ENCODE data around the gene SLA2.

SLA2 gene

DNA sequence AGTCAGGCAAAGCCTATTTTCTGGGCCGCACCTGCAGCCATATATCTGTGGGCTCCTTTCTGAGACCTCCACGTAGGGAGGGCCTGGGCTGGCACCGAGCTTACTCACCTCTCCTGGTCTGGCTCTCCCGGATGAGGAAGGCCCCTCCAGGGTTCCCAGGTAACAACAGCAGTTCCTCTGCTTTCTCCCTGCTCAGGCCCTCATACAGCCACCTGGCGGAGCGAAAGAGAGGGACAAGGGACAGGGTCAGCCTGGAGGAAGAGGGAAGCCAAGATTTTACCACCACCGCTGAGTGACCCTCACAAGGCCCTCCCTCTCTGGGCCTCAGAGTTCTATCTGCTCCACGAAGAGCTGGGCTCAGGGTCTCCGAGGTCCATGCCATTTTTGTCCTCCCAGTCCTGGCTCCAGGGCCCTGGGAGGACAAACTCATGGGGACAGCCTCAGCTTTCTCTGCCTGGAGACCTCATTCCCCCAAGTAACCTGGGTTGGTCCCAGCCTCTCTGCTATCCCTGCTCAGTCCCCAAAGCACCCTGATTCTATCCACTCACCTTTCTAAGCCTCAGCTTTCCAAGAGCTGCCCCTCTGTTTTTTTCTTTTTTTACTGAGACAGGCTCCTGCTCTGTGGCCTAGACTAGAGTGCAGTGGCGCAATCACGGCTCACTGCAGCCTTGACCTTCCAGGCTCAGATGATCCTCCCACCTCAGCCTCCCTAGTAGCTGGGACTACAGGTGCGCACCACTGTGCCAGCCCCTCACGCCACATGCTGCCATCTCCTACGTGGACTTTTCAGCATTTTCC lies 13.3 kb downstream of the SLA2 start:
- H3K4me3 Mint-ChIP-seq: no peak overlapping the region
- no peaks in the 10 kb centered on the region for H3K4me1 Mint-ChIP-seq
- no peaks in the 10 kb centered on the region for H3K36me3 Mint-ChIP-seq (ENCODE audit: low read depth)
- H3K9me3 Mint-ChIP-seq: no peaks in the 10 kb centered on the region
- H3K27me3 Mint-ChIP-seq (ENCODE audit: low read depth): peaks cover 3% of the 10 kb centered on the region
- H3K27ac Mint-ChIP-seq: no peak overlapping the region
- TF ChIP-seq, protein P1, sequence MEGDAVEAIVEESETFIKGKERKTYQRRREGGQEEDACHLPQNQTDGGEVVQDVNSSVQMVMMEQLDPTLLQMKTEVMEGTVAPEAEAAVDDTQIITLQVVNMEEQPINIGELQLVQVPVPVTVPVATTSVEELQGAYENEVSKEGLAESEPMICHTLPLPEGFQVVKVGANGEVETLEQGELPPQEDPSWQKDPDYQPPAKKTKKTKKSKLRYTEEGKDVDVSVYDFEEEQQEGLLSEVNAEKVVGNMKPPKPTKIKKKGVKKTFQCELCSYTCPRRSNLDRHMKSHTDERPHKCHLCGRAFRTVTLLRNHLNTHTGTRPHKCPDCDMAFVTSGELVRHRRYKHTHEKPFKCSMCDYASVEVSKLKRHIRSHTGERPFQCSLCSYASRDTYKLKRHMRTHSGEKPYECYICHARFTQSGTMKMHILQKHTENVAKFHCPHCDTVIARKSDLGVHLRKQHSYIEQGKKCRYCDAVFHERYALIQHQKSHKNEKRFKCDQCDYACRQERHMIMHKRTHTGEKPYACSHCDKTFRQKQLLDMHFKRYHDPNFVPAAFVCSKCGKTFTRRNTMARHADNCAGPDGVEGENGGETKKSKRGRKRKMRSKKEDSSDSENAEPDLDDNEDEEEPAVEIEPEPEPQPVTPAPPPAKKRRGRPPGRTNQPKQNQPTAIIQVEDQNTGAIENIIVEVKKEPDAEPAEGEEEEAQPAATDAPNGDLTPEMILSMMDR (IDR thresholded peaks at IDR 0.05; ENCODE audit: unreplicated experiment in 3 of 3): no peak

DNA sequence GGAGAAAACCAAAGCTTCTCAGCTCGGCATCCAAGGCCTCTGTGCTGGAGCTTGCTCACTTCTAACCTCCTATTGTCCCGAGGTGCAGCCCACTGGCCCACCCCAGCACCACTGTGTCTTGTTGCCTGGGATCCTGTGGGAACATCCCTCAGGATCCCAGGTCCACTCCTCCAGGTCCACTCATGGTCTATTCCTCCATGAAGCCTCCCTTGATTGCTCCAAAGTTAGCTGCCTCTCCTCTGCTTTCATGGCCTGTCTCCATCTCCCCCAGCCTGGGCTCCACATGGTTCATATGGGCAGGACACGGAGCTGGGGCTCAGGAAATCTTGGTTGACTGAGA lies 13.9 kb downstream of the SLA2 start:
- Mint-ChIP-seq H3K27ac (no peak overlapping the region), H3K4me1 (no peaks in the 10 kb centered on the region), H3K27me3 (ENCODE audit: low read depth) (peaks cover 3% of the 10 kb centered on the region), H3K36me3 (ENCODE audit: low read depth) (no peaks in the 10 kb centered on the region), H3K9me3 (no peaks in the 10 kb centered on the region), H3K4me3 (no peak overlapping the region)
- TF ChIP-seq, protein P1 (IDR thresholded peaks at IDR 0.05; ENCODE audit: unreplicated experiment in 3 of 3): no peak

DNA sequence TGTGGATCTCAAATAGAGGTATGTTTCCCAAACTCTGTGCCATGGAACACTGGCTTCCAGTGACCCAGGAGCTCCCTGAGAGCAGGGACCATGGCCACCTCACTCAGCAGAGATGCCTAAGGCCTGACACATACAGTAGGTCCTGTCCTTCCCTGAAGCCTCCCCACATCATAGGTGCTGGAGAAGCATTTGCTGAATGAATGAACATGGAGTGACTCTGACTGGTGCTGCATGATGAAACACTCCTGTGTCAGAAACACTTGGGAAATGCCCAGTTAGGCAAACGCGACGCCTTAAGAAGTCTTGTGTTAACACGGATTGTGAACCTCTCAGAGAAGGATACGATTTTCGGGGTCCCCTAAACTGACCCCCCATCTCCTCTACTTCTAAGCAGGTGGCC lies 14.3 kb downstream of the SLA2 start:
- Mint-ChIP-seq H3K4me3 (no peak overlapping the region), H3K4me1 (no peaks in the 10 kb centered on the region), H3K27me3 (ENCODE audit: low read depth) (peaks cover 3% of the 10 kb centered on the region), H3K36me3 (ENCODE audit: low read depth) (no peaks in the 10 kb centered on the region), H3K9me3 (no peaks in the 10 kb centered on the region), H3K27ac (no peak overlapping the region)
- TF ChIP-seq, protein P1 (IDR thresholded peaks at IDR 0.05; ENCODE audit: unreplicated experiment in 3 of 3): no peak

DNA sequence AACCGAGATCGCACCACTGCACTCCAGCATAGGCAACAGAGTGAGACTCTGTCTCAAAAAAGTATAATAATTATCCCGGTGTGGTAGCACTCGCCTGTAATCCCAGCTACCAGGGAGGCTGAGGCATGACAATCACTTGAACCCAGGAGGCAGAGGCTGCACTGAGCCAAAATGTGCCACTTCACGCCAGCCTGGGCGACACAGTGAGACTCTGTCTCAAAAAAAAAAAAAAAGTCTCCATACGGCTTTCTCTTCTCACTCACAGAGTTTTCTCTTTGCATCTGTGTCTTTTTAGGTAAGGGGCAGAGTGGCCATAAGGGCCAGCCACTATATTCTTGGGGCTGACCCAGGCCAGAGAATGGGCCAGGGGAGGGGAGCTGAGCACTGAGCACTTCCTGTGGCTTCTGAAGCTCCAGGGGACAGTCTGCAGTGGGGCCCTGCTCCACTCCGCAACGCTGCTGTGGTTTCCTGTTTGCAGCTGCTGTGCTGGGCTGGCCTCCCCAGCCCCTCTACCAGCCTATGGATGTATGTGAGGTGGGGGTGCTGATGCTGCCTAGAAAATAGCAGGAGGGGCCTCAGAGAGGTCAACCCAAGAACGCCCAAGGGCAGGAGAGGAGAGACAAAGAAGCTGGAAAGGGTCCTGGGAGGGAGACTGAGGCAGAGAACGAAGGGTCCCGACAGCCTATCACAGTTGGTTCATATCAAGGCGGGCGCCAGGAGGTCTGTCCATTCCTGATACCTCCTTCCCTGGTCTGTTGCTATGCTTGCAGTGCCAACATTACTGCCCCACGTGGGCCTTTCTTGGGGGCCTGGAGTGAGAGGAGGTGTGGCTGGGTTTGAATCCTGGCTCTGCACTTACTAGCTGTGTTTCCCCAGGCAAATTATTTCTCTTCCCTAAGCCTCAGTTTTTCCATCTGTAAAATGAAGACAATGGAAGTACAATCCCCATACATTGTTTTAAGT lies 16.0 kb downstream of the SLA2 start:
- Mint-ChIP-seq H3K36me3 (ENCODE audit: low read depth) (no peaks in the 10 kb centered on the region), H3K9me3 (no peaks in the 10 kb centered on the region), H3K27me3 (ENCODE audit: low read depth) (no peaks in the 10 kb centered on the region), H3K4me1 (no peaks in the 10 kb centered on the region), H3K4me3 (no peak overlapping the region), H3K27ac (no peak overlapping the region)
- TF ChIP-seq, protein P1 (IDR thresholded peaks at IDR 0.05; ENCODE audit: unreplicated experiment in 3 of 3): no peak

DNA sequence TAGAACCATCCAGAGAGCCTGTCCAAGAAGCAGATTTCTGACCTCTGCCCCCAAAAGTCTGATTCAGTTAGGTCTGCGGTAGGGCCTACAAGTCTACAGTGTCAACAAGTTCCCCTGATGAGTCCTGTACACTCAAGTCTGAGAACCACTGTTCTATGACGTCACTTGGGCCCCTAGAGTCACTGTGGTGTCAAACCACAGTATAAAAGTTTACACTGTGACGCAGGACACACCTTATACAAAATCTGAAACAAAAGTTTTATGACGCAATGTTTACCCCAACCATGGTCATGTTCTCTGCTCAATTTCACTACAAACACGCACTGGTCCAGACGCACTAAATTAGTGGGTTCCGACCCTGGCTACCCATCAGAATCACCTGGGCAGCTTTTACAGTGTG lies 17.9 kb downstream of the SLA2 start:
- Mint-ChIP-seq H3K9me3 (no peaks in the 10 kb centered on the region), H3K27me3 (ENCODE audit: low read depth) (no peaks in the 10 kb centered on the region), H3K27ac (no peak overlapping the region), H3K4me3 (no peak overlapping the region), H3K4me1 (no peaks in the 10 kb centered on the region), H3K36me3 (ENCODE audit: low read depth) (no peaks in the 10 kb centered on the region)
- TF ChIP-seq, protein P1 (IDR thresholded peaks at IDR 0.05; ENCODE audit: unreplicated experiment in 3 of 3): no peak

All from nephron (organoid).